HEK293T (cell line): Measurements from ENCODE around the gene GNA14.

ENCODE experiments used
- ARNT ChIP-seq: fragments of 450-650 bp; IDR thresholded peaks from 2 replicates; pipeline ENCODE4 v1.6.1; 2017; ENCODE audit warnings: mild to moderate bottlenecking
- BHLHE40 ChIP-seq: fragments of 450-650 bp; IDR thresholded peaks from 2 replicates; pipeline ENCODE4 v1.6.1; 2016; ENCODE audit warnings: mild to moderate bottlenecking, moderate library complexity, borderline replicate concordance
- CTBP1 ChIP-seq: fragments of 450-650 bp; IDR thresholded peaks from 2 replicates; pipeline ENCODE4 v1.6.1; 2016; ENCODE audit warnings: borderline replicate concordance
- ELF4 ChIP-seq: fragments of 450-650 bp; IDR thresholded peaks from 2 replicates; pipeline ENCODE4 v1.6.1; 2017; ENCODE audit warnings: antibody characterized with exemption
- FOXA1 ChIP-seq: fragments of 450-650 bp; IDR thresholded peaks from 2 replicates; pipeline ENCODE4 v1.6.1; 2016; ENCODE audit warnings: mild to moderate bottlenecking
- FOXK2 ChIP-seq: fragments of 450-650 bp; IDR thresholded peaks from 2 replicates; pipeline ENCODE4 v1.6.1; 2016; ENCODE audit warnings: mild to moderate bottlenecking
- FOXM1 ChIP-seq: fragments of 450-650 bp; IDR thresholded peaks from 2 replicates; pipeline ENCODE4 v1.6.1; 2017; ENCODE audit warnings: mild to moderate bottlenecking, borderline replicate concordance
- HDGF ChIP-seq: fragments of 450-650 bp; IDR thresholded peaks from 2 replicates; pipeline ENCODE4 v1.6.1; 2017; ENCODE audit warnings: antibody characterized with exemption, borderline replicate concordance
- L3MBTL2 ChIP-seq: fragments of 450-650 bp; conservative IDR thresholded peaks from 2 replicates; pipeline ENCODE4 v1.6.1; 2016; ENCODE audit warnings: mild to moderate bottlenecking
- LEF1 ChIP-seq: fragments of 450-650 bp; IDR thresholded peaks from 2 replicates; pipeline ENCODE4 v1.6.1; 2017; ENCODE audit warnings: mild to moderate bottlenecking, borderline replicate concordance
- PKNOX1 ChIP-seq: fragments of 450-650 bp; IDR thresholded peaks from 2 replicates; pipeline ENCODE4 v1.6.1; 2016
- SP1 ChIP-seq: fragments of 450-650 bp; IDR thresholded peaks from 2 replicates; pipeline ENCODE4 v1.6.1; 2017
- SUZ12 ChIP-seq: fragments of 450-650 bp; IDR thresholded peaks from 2 replicates; pipeline ENCODE4 v1.6.1; 2016; ENCODE audit warnings: mild to moderate bottlenecking
- TARDBP ChIP-seq: fragments of 450-650 bp; IDR thresholded peaks from 2 replicates; pipeline ENCODE4 v1.6.1; 2016

- TF ChIP-seq BHLHE40 (no peak), TARDBP (no peak), FOXK2 (no peak), PKNOX1 (no peak), FOXM1 (no peak), L3MBTL2 (no peak), ELF4 (no peak), ARNT (no peak), SP1 (no peak), HDGF (no peak), CTBP1 (no peak), LEF1 (no peak), FOXA1 (no peak), SUZ12 (no peak)
Observed at GRCh38 chr9:77640741-77641580, 7.2 kb downstream of the GNA14 start.
